K562 (cell line): ENCODE measurements around the gene DOP1A. TPM values are rescaled to one million over a fixed set of nuclear protein-coding genes. Genes with fewer than 3 reads are reported as not detected.

Experiments
- ATAC-seq: fragments of 200-7000 bp; cut with Tn5 transposase; 3 replicates; pipeline ENCODE4 v1.9.1; 2020; ENCODE audit warnings: moderate library complexity
- BruUV-seq: library from RNA; stranded (reverse); fragments of 400-500 nt; replicated peaks from 2 replicates; lab custom pipeline; 2021; lab: Mats Ljungman, UMichigan
- CTCF ChIA-PET: fragments of 300-600 bp; formaldehyde crosslinking; extraction: SDS; loops from one replicate; lab custom pipeline; 2021; ENCODE audit warnings: low intra/inter-chr PET ratio; lab: Yijun Ruan, JAX
- POLR2A ChIA-PET: fragments of 300-600, 350-650 bp; sonication (Branson Sonifier 250); formaldehyde crosslinking; extraction: SDS; loops from one replicate; lab custom pipeline; 2021; ENCODE audit warnings: antibody characterized with exemption, inconsistent platforms; lab: Yijun Ruan, JAX
- DNase-seq, 4 experiments: peaks; one replicate each; pipeline versions ENCODE4 v3.0.0 to v3.0.0-alpha.2; 2011 to 2018; ENCODE audit warnings: low spot score in 3 of 4, mixed read lengths in 3 of 4; ENCODE audit errors: extremely low read depth in 1 of 4
- FAIRE-seq: peaks from 2 replicates; lab custom pipeline; 2011; peaks lifted over from hg19 to GRCh38; lab: Jason Lieb, UNC
- H2AFZ ChIP-seq: 2 replicates; pipeline ENCODE4 v1.6.0; 2011; ENCODE audit warnings: low read depth, low read length, control low read depth, inconsistent platforms
- H3K27ac ChIP-seq: fragments of 200-600 bp; 3 replicates; pipeline ENCODE4 v1.8.0; 2011; ENCODE audit warnings: low read depth, mild to moderate bottlenecking, control low read depth, inconsistent platforms, low read length, moderate library complexity, mixed read lengths; ENCODE audit errors: extremely low read depth
- H3K27me3 ChIP-seq, 2 experiments: fragments of 300-600 bp in 1 of 2; 2 replicates in 1 of 2; 3 replicates in 1 of 2; pipeline versions ENCODE4 v1.6.0 to v1.8.0; 2011; ENCODE audit warnings: inconsistent platforms in 2 of 2, low read length in 2 of 2, mild to moderate bottlenecking in 1 of 2, mixed read lengths in 1 of 2, moderate library complexity in 1 of 2; ENCODE audit not compliant: control insufficient read depth in 2 of 2, insufficient read depth in 2 of 2
- H3K36me3 ChIP-seq: fragments of 300-600 bp; 3 replicates; pipeline ENCODE4 v1.8.0; 2011; ENCODE audit warnings: mild to moderate bottlenecking, low read length, inconsistent platforms; ENCODE audit not compliant: control insufficient read depth, insufficient read depth
- H3K4me1 ChIP-seq, 2 experiments: fragments of 200-600 bp in 1 of 2; replicated peaks in 1 of 2; 2 replicates in 1 of 2; 3 replicates in 1 of 2; pipeline versions ENCODE4 v1.5.1 to v1.8.0; 2011; ENCODE audit warnings: inconsistent platforms in 2 of 2, low read length in 2 of 2, mild to moderate bottlenecking in 1 of 2, mixed read lengths in 1 of 2, moderate library complexity in 1 of 2; ENCODE audit not compliant: control insufficient read depth in 2 of 2, insufficient read depth in 2 of 2
- H3K4me2 ChIP-seq: 2 replicates; pipeline ENCODE4 v1.6.1; 2011; ENCODE audit warnings: low read length, control low read depth, inconsistent platforms, mixed read lengths; ENCODE audit not compliant: insufficient read depth
- H3K4me3 ChIP-seq: fragments of 200-600 bp; sonication (generic), shearing (Covaris generic); 2 replicates; pipeline ENCODE4 v1.5.1; 2016; ENCODE audit warnings: control low read depth, inconsistent platforms
- H3K79me2 ChIP-seq: fragments of 200-600 bp; 3 replicates; pipeline ENCODE4 v1.8.0; 2011; ENCODE audit warnings: low read length, inconsistent platforms; ENCODE audit not compliant: control insufficient read depth, insufficient read depth
- H3K9ac ChIP-seq, 2 experiments: 2 replicates each; pipeline versions ENCODE4 v1.6.0 to v1.6.1; 2011; ENCODE audit warnings: low read depth in 2 of 2, low read length in 2 of 2, control low read depth in 1 of 2, inconsistent platforms in 1 of 2, mild to moderate bottlenecking in 1 of 2, mixed read lengths in 1 of 2; ENCODE audit not compliant: insufficient read depth in 1 of 2
- H3K9me1 ChIP-seq: one replicate; pipeline ENCODE4 v1.6.0; 2011; ENCODE audit warnings: inconsistent platforms, mild to moderate bottlenecking, low read length, moderate library complexity; ENCODE audit not compliant: control insufficient read depth, insufficient read depth
- H3K9me3 ChIP-seq: replicated peaks from 2 replicates; pipeline ENCODE4 v1.5.1; 2011; ENCODE audit warnings: low read depth, low read length, inconsistent platforms; ENCODE audit not compliant: control insufficient read depth, insufficient read depth
- H4K20me1 ChIP-seq: replicated peaks from 2 replicates; pipeline ENCODE4 v1.6.1; 2011; ENCODE audit warnings: low read length, inconsistent platforms, mixed read lengths; ENCODE audit not compliant: control insufficient read depth, insufficient read depth
- ARID1B ChIP-seq: fragments of 450-650 bp; IDR thresholded peaks from 2 replicates; pipeline ENCODE4 v1.6.1; 2016; ENCODE audit warnings: antibody characterized with exemption, mild to moderate bottlenecking, inconsistent platforms
- CBFA2T3 ChIP-seq: fragments of 450-650 bp; IDR thresholded peaks from 2 replicates; pipeline ENCODE4 v1.6.1; 2017
- CCNT2 ChIP-seq: IDR thresholded peaks from 2 replicates; pipeline ENCODE4 v1.6.1; 2011; ENCODE audit warnings: borderline replicate concordance, low read depth, mild to moderate bottlenecking, moderate library complexity, mixed read lengths, low read length; ENCODE audit not compliant: insufficient read length; ENCODE audit errors: extremely low read depth
- KDM1A ChIP-seq, 2 experiments: fragments of 450-650 bp; IDR thresholded peaks; 2 replicates each; pipeline ENCODE4 v1.6.1; 2016; ENCODE audit warnings: mild to moderate bottlenecking in 2 of 2
- KLF16 ChIP-seq: IDR thresholded peaks from 2 replicates; pipeline ENCODE4 v1.6.1; 2016; ENCODE audit warnings: antibody characterized with exemption
- MTA2 ChIP-seq: fragments of 450-650 bp; IDR thresholded peaks from 2 replicates; pipeline ENCODE4 v1.6.1; 2016; ENCODE audit warnings: low read depth
- NCOR1 ChIP-seq: fragments of 450-650 bp; IDR thresholded peaks from 2 replicates; pipeline ENCODE4 v1.6.1; 2016; ENCODE audit warnings: mild to moderate bottlenecking, moderate library complexity
- RCOR1 ChIP-seq, 2 experiments: IDR thresholded peaks; 2 replicates each; pipeline ENCODE4 v1.6.1; 2012; ENCODE audit warnings: low read depth in 2 of 2, low read length in 2 of 2, borderline replicate concordance in 1 of 2, improper control_type of control experiment in 1 of 2
- SMARCE1 ChIP-seq: fragments of 450-650 bp; IDR thresholded peaks from 2 replicates; pipeline ENCODE4 v1.7.1; 2016; ENCODE audit warnings: mild to moderate bottlenecking
- STAT5A ChIP-seq: IDR thresholded peaks from 2 replicates; pipeline ENCODE4 v1.6.1; 2012; ENCODE audit warnings: low read length, inconsistent platforms, borderline replicate concordance
- TBL1XR1 ChIP-seq, 2 experiments: IDR thresholded peaks; 2 replicates each; pipeline ENCODE4 v1.6.1; 2012; ENCODE audit warnings: improper control_type of control experiment in 2 of 2, low read length in 2 of 2, mild to moderate bottlenecking in 1 of 2
- TEAD4 ChIP-seq, 2 experiments: sonication (generic) in 1 of 2; formaldehyde crosslinking in 1 of 2; IDR thresholded peaks; 2 replicates each; pipeline versions ENCODE4 v1.6.1 to v1.8.0; 2012 to 2022; ENCODE audit warnings: borderline replicate concordance in 1 of 2, inconsistent platforms in 1 of 2, low read length in 1 of 2, mild to moderate bottlenecking in 1 of 2, missing genetic modification reagents in 1 of 2
- TRIM24 ChIP-seq, 2 experiments: fragments of 450-650 bp; IDR thresholded peaks; 2 replicates each; pipeline ENCODE4 v1.6.1; 2016
- TSC22D4 ChIP-seq: fragments of 450-650 bp; IDR thresholded peaks from 2 replicates; pipeline ENCODE4 v1.6.1; 2016; ENCODE audit warnings: missing genetic modification characterization, missing biosample characterization, control low read depth
- WGBS: fragments of 100-300 bp; shearing (Covaris generic); methylation state at CpG from one replicate; pipeline ENCODE4 v1.1.6; 2016; ENCODE audit warnings: low coverage, mixed read lengths; ENCODE audit not compliant: insufficient coverage; ENCODE audit errors: missing lambda C conversion rate; 5-methylcytosine and 5-hydroxymethylcytosine counted together
- in situ Hi-C: fragments of 300-500 bp; cut with MboI; formaldehyde crosslinking; loops from 4 replicates; pipeline ENCODE4 v1.15.0; 2018; ENCODE audit warnings: inconsistent platforms, mixed read lengths
- intact Hi-C: fragments of 100-400 bp; cut with micrococcal nuclease; formaldehyde crosslinking; loops from 2 replicates; pipeline ENCODE4 v1.14.2; 2022
- polyA plus RNA-seq, 8 experiments: library from polyadenylated mRNA; depleted of rRNA in 4 of 8; stranded (reverse) in 5 of 8; unstranded in 3 of 8; fragments of >200 nt; fragmentation: Nextera tagmentation in 2 of 8; fragmentation: Illumina TruSeq in 1 of 8; extraction: Ambion mirVana in 2 of 8; extraction: Trizol in 1 of 8; gene quantifications; 2 replicates each; pipeline versions ENCODE4 v1.2.1 to v1.2.3, GENCODE V29; 2011 to 2014; ENCODE audit warnings: inconsistent platforms in 1 of 8, missing spikeins in 1 of 8
- total RNA-seq, 7 experiments: library from RNA; depleted of rRNA in 6 of 7; stranded (reverse); fragments of >200 nt in 6 of 7; fragmentation: Illumina TruSeq in 2 of 7; extraction: Trizol in 2 of 7; gene quantifications; 2 replicates each; pipeline versions ENCODE4 v1.2.1 to v1.2.3, GENCODE V29; 2011 to 2021; ENCODE audit warnings: low replicate concordance in 1 of 7
- TF ChIP-seq, protein P1 (sequence below): fragments of 250-450 bp; sonication (Bioruptor Pico); IDR thresholded peaks from 2 replicates; pipeline ENCODE4 v1.4.0; 2020; ENCODE audit warnings: mild to moderate bottlenecking, moderate library complexity, borderline replicate concordance

DOP1A gene
- total and polyA plus RNA-seq, 9 of the 15 experiments (the other 6 are each of a cell fraction or from before 2014, with no cell fraction given) = 0.75 to 10.5 (median 4.4) TPM

DNA sequence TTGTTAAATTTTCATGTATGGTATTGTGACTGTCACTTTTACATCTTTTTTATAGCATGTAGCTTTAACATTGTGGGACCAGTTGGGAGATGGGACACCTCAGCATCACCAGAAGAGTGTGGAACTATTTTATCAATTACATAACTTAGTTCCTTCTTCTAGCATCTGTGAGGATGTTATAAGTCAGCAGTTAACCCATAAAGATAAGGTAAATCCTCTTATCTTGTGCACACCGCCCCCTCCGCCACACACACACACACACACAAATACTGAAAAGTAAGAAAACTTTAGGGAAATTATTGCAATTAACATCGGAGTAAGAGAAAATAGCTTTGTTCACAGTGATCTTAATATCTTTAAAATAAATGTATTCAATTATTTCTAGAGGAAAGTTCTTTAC lies 64.7 kb downstream of the DOP1A start:
- H3K27me3 ChIP-seq = no peaks in the 10 kb centered on the region
- H3K9ac ChIP-seq = no peak overlapping the region
- no peaks in the 10 kb centered on the region for H3K9me3 ChIP-seq
- WGBS = 10% methylated on average over 3 of the region's 3 CpGs
- no peak overlapping the region for H3K4me3 ChIP-seq
- BruUV-seq = no TSS peak
- peaks cover 0 to 5% of the 10 kb centered on the region in 2 experiments; a peak in 3 of 5 replicates for H3K4me1 ChIP-seq
- intact Hi-C loops (no loop called here), in situ Hi-C loops (no loop called here)
- H3K27ac ChIP-seq = no peak overlapping the region
- FAIRE-seq = peak; percentile 66
- CTCF ChIA-PET = no interaction called here
- no peak overlapping the region for H3K4me2 ChIP-seq
- H2AFZ ChIP-seq = no peak overlapping the region
- no peaks in the 10 kb centered on the region for H4K20me1 ChIP-seq
- H3K9me1 ChIP-seq = no peaks in the 10 kb centered on the region
- POLR2A ChIA-PET = interaction anchor here (0.7 kb wide), 1 partner anchor 10 kb away, joined by 3 read pairs; no protein-coding TSS in a partner anchor
- peak; percentile 42; the same call in 2 of the 3 replicates for ATAC-seq
- peaks cover 11% of the 10 kb centered on the region; the same call in 2 of the 3 replicates for H3K36me3 ChIP-seq
- H3K79me2 ChIP-seq = no peaks in the 10 kb centered on the region
- peak in 2 of 4 experiments; percentile 28 to 35 for DNase-seq
- TF ChIP-seq, protein P1, sequence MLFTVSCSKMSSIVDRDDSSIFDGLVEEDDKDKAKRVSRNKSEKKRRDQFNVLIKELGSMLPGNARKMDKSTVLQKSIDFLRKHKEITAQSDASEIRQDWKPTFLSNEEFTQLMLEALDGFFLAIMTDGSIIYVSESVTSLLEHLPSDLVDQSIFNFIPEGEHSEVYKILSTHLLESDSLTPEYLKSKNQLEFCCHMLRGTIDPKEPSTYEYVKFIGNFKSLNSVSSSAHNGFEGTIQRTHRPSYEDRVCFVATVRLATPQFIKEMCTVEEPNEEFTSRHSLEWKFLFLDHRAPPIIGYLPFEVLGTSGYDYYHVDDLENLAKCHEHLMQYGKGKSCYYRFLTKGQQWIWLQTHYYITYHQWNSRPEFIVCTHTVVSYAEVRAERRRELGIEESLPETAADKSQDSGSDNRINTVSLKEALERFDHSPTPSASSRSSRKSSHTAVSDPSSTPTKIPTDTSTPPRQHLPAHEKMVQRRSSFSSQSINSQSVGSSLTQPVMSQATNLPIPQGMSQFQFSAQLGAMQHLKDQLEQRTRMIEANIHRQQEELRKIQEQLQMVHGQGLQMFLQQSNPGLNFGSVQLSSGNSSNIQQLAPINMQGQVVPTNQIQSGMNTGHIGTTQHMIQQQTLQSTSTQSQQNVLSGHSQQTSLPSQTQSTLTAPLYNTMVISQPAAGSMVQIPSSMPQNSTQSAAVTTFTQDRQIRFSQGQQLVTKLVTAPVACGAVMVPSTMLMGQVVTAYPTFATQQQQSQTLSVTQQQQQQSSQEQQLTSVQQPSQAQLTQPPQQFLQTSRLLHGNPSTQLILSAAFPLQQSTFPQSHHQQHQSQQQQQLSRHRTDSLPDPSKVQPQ = no peak
- TF ChIP-seq RCOR1 (IDR thresholded peaks at IDR 0.05; ENCODE audit: borderline replicate concordance in 1 of 2, low read depth in 2 of 2, low read length in 2 of 2) (peak in 1 of 2 experiments; percentile 92; a peak in 2 of 4 replicates), MTA2 (peak; percentile 45; the same call in 1 of the 2 replicates), NCOR1 (peak; percentile 67), TEAD4 (IDR thresholded peaks at IDR 0.05; ENCODE audit: low read length) (peak; percentile 80), TEAD4 (CRISPR knock-in tag; IDR thresholded peaks at IDR 0.05; ENCODE audit: borderline replicate concordance) (no peak), ARID1B (peak; percentile 84), CCNT2 (peak; percentile 18), KLF16 (peak; percentile 42; the same call in 1 of the 2 replicates), TSC22D4 (tag) (no peak), KDM1A (IDR thresholded peaks at IDR 0.05) (peak; percentile 24 to 52; a peak in 3 of 4 replicates), TBL1XR1 (IDR thresholded peaks at IDR 0.05; ENCODE audit: low read length in 2 of 2) (peak in 1 of 2 experiments; percentile 55; a peak in 1 of 4 replicates), SMARCE1 (peak; percentile 39; the same call in 1 of the 2 replicates), STAT5A (0 out of 2 replicates have a peak, but pooled peaks have one; percentile 13), CBFA2T3 (peak; percentile 82), TRIM24 (IDR thresholded peaks at IDR 0.05) (0 out of 4 replicates have a peak, but pooled peaks have one; percentile 24 to 25)
